K562 (cell line): ENCODE measurements around the gene SLC8A1.

Experiments
- CTCF ChIP-seq, 3 experiments: IDR thresholded peaks in 2 of 3; conservative IDR thresholded peaks in 1 of 3; 2 replicates each; pipeline ENCODE4 v1.5.1; 2011 to 2012; ENCODE audit warnings: low read length in 3 of 3, mild to moderate bottlenecking in 3 of 3, control low read depth in 2 of 3, improper control_type of control experiment in 1 of 3, inconsistent platforms in 1 of 3, low read depth in 1 of 3, mixed read lengths in 1 of 3, moderate library complexity in 1 of 3; ENCODE audit not compliant: insufficient read depth in 2 of 3
- POLR2A ChIP-seq: fragments of 450-650 bp; conservative IDR thresholded peaks from 2 replicates; pipeline ENCODE4 v1.6.1; 2016
- RNF2 ChIP-seq: sonication (generic); IDR thresholded peaks from 2 replicates; pipeline ENCODE4 v1.6.1; 2016
- STAT5B ChIP-seq: fragments of 250-450 bp; sonication (Bioruptor Pico); IDR thresholded peaks from 2 replicates; pipeline ENCODE4 v1.8.0; 2021; ENCODE audit warnings: mild to moderate bottlenecking, inconsistent platforms

GRCh38 chr2:40048506-40048905, 403.4 kb downstream of the SLC8A1 start:
- TF ChIP-seq POLR2A (no peak), CTCF (IDR thresholded peaks at IDR 0.05 in 2 of 3, conservative IDR thresholded peaks at IDR 0.05 in 1 of 3; ENCODE audit: insufficient read depth in 2 of 3, low read depth in 1 of 3, low read length in 3 of 3) (no peak), STAT5B (CRISPR knock-in tag) (no peak), RNF2 (no peak)
